K562 (cell line): Measurements from ENCODE around the gene GPRIN2. TPM values are rescaled to one million over a fixed set of nuclear protein-coding genes. Genes with fewer than 3 reads are reported as not detected.

ENCODE experiments used
- ATAC-seq: fragments of 200-7000 bp; cut with Tn5 transposase; 3 replicates; pipeline ENCODE4 v1.9.1; 2020; ENCODE audit warnings: moderate library complexity
- BruUV-seq: library from RNA; stranded (reverse); fragments of 400-500 nt; replicated peaks from 2 replicates; lab custom pipeline; 2021; lab: Mats Ljungman, UMichigan
- CTCF ChIA-PET: fragments of 300-600 bp; formaldehyde crosslinking; extraction: SDS; loops from one replicate; lab custom pipeline; 2021; ENCODE audit warnings: low intra/inter-chr PET ratio; lab: Yijun Ruan, JAX
- POLR2A ChIA-PET: fragments of 300-600, 350-650 bp; sonication (Branson Sonifier 250); formaldehyde crosslinking; extraction: SDS; loops from one replicate; lab custom pipeline; 2021; ENCODE audit warnings: antibody characterized with exemption, inconsistent platforms; lab: Yijun Ruan, JAX
- DNase-seq, 4 experiments: peaks; one replicate each; pipeline versions ENCODE4 v3.0.0 to v3.0.0-alpha.2; 2011 to 2018; ENCODE audit warnings: low spot score in 3 of 4, mixed read lengths in 3 of 4; ENCODE audit errors: extremely low read depth in 1 of 4
- FAIRE-seq: peaks from 2 replicates; lab custom pipeline; 2011; peaks lifted over from hg19 to GRCh38; lab: Jason Lieb, UNC
- H2AFZ ChIP-seq: 2 replicates; pipeline ENCODE4 v1.6.0; 2011; ENCODE audit warnings: low read depth, low read length, control low read depth, inconsistent platforms
- H3K27ac ChIP-seq: fragments of 200-600 bp; 3 replicates; pipeline ENCODE4 v1.8.0; 2011; ENCODE audit warnings: low read depth, mild to moderate bottlenecking, control low read depth, inconsistent platforms, low read length, moderate library complexity, mixed read lengths; ENCODE audit errors: extremely low read depth
- H3K27me3 ChIP-seq, 2 experiments: fragments of 300-600 bp in 1 of 2; 2 replicates in 1 of 2; 3 replicates in 1 of 2; pipeline versions ENCODE4 v1.6.0 to v1.8.0; 2011; ENCODE audit warnings: inconsistent platforms in 2 of 2, low read length in 2 of 2, mild to moderate bottlenecking in 1 of 2, mixed read lengths in 1 of 2, moderate library complexity in 1 of 2; ENCODE audit not compliant: control insufficient read depth in 2 of 2, insufficient read depth in 2 of 2
- H3K36me3 ChIP-seq: fragments of 300-600 bp; 3 replicates; pipeline ENCODE4 v1.8.0; 2011; ENCODE audit warnings: mild to moderate bottlenecking, low read length, inconsistent platforms; ENCODE audit not compliant: control insufficient read depth, insufficient read depth
- H3K4me1 ChIP-seq, 2 experiments: fragments of 200-600 bp in 1 of 2; replicated peaks in 1 of 2; 2 replicates in 1 of 2; 3 replicates in 1 of 2; pipeline versions ENCODE4 v1.5.1 to v1.8.0; 2011; ENCODE audit warnings: inconsistent platforms in 2 of 2, low read length in 2 of 2, mild to moderate bottlenecking in 1 of 2, mixed read lengths in 1 of 2, moderate library complexity in 1 of 2; ENCODE audit not compliant: control insufficient read depth in 2 of 2, insufficient read depth in 2 of 2
- H3K4me2 ChIP-seq: 2 replicates; pipeline ENCODE4 v1.6.1; 2011; ENCODE audit warnings: low read length, control low read depth, inconsistent platforms, mixed read lengths; ENCODE audit not compliant: insufficient read depth
- H3K4me3 ChIP-seq: fragments of 200-600 bp; sonication (generic), shearing (Covaris generic); 2 replicates; pipeline ENCODE4 v1.5.1; 2016; ENCODE audit warnings: control low read depth, inconsistent platforms
- H3K79me2 ChIP-seq: fragments of 200-600 bp; 3 replicates; pipeline ENCODE4 v1.8.0; 2011; ENCODE audit warnings: low read length, inconsistent platforms; ENCODE audit not compliant: control insufficient read depth, insufficient read depth
- H3K9ac ChIP-seq, 2 experiments: 2 replicates each; pipeline versions ENCODE4 v1.6.0 to v1.6.1; 2011; ENCODE audit warnings: low read depth in 2 of 2, low read length in 2 of 2, control low read depth in 1 of 2, inconsistent platforms in 1 of 2, mild to moderate bottlenecking in 1 of 2, mixed read lengths in 1 of 2; ENCODE audit not compliant: insufficient read depth in 1 of 2
- H3K9me1 ChIP-seq: one replicate; pipeline ENCODE4 v1.6.0; 2011; ENCODE audit warnings: inconsistent platforms, mild to moderate bottlenecking, low read length, moderate library complexity; ENCODE audit not compliant: control insufficient read depth, insufficient read depth
- H3K9me3 ChIP-seq: replicated peaks from 2 replicates; pipeline ENCODE4 v1.5.1; 2011; ENCODE audit warnings: low read depth, low read length, inconsistent platforms; ENCODE audit not compliant: control insufficient read depth, insufficient read depth
- H4K20me1 ChIP-seq: replicated peaks from 2 replicates; pipeline ENCODE4 v1.6.1; 2011; ENCODE audit warnings: low read length, inconsistent platforms, mixed read lengths; ENCODE audit not compliant: control insufficient read depth, insufficient read depth
- IRF2 ChIP-seq: sonication (generic); formaldehyde crosslinking; IDR thresholded peaks from 2 replicates; pipeline ENCODE4 v1.8.1; 2022; ENCODE audit warnings: mild to moderate bottlenecking, missing genetic modification reagents
- LCOR ChIP-seq: sonication (generic); formaldehyde crosslinking; IDR thresholded peaks from 2 replicates; pipeline ENCODE4 v1.8.0; 2022; ENCODE audit warnings: mild to moderate bottlenecking, missing genetic modification reagents
- WGBS: fragments of 100-300 bp; shearing (Covaris generic); methylation state at CpG from one replicate; pipeline ENCODE4 v1.1.6; 2016; ENCODE audit warnings: low coverage, mixed read lengths; ENCODE audit not compliant: insufficient coverage; ENCODE audit errors: missing lambda C conversion rate; 5-methylcytosine and 5-hydroxymethylcytosine counted together
- in situ Hi-C: fragments of 300-500 bp; cut with MboI; formaldehyde crosslinking; loops from 4 replicates; pipeline ENCODE4 v1.15.0; 2018; ENCODE audit warnings: inconsistent platforms, mixed read lengths
- intact Hi-C: fragments of 100-400 bp; cut with micrococcal nuclease; formaldehyde crosslinking; loops from 2 replicates; pipeline ENCODE4 v1.14.2; 2022
- polyA plus RNA-seq, 8 experiments: library from polyadenylated mRNA; depleted of rRNA in 4 of 8; stranded (reverse) in 5 of 8; unstranded in 3 of 8; fragments of >200 nt; fragmentation: Nextera tagmentation in 2 of 8; fragmentation: Illumina TruSeq in 1 of 8; extraction: Ambion mirVana in 2 of 8; extraction: Trizol in 1 of 8; gene quantifications; 2 replicates each; pipeline versions ENCODE4 v1.2.1 to v1.2.3, GENCODE V29; 2011 to 2014; ENCODE audit warnings: inconsistent platforms in 1 of 8, missing spikeins in 1 of 8
- total RNA-seq, 7 experiments: library from RNA; depleted of rRNA in 6 of 7; stranded (reverse); fragments of >200 nt in 6 of 7; fragmentation: Illumina TruSeq in 2 of 7; extraction: Trizol in 2 of 7; gene quantifications; 2 replicates each; pipeline versions ENCODE4 v1.2.1 to v1.2.3, GENCODE V29; 2011 to 2021; ENCODE audit warnings: low replicate concordance in 1 of 7
- TF ChIP-seq, protein P1 (sequence below): sonication (generic); formaldehyde crosslinking; IDR thresholded peaks from 2 replicates; pipeline ENCODE4 v1.5.0; 2020; ENCODE audit warnings: missing genetic modification reagents
- TF ChIP-seq, protein P2 (sequence below): fragments of 450-650 bp; formaldehyde crosslinking; IDR thresholded peaks from 2 replicates; pipeline ENCODE4 v1.4.0; 2020; ENCODE audit warnings: mild to moderate bottlenecking, mixed read lengths

The GPRIN2 gene
- total and polyA plus RNA-seq, 9 of the 15 experiments (the other 6 are each of a cell fraction or from before 2014, with no cell fraction given), result not detected

DNA sequence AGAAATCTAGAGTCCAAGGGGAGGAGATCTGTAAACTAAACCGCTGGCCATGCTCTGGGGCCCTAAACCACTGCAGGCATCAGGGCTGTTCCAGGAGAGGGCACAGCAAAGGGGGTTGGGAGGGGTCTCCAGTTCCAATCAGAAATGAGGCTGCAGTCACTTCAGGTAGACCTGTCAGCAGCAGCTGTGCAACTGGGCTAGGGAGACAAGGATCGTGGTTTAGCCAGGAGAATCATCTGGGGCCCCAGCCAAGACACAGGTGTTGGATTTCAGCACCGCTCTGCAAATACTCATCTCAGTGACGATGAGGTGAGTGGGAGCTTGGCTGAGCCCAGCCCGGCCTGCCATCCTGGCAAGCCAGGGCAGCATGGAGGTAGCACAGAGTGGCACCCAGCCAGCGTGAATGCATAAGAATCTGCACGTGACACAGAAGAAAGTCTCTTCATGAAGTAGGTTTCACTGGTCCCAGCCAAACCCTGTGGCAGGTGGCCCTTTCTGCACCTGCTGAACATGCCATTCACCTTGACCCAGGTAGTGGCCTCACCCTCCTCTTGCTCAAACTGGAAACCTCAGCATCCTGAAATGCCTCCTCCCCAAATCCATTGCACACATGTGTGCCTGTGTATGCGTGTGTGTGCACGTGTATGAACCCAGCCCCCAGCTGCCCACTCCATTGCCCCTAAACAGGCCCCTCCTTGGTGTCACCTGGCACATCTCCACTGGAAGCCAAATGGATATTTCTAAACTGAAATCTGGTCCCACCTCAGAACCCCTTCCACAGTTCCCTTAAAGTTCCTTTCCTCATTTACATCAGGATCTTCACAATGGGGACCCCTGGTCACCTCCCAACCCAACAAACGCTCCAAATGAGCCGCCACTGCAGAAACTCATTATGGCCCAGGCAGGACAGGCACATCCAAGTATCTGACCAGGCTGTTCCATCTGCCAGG is 9.6 kb downstream of the GPRIN2 start:
- FAIRE-seq (no peak), DNase-seq (no peak), ATAC-seq (no peak)
- intact Hi-C loops, result no loop called here
- no peak overlapping the region for H3K27ac ChIP-seq
- WGBS, result 1% methylated on average over 11 of the region's 11 CpGs
- no peak overlapping the region for H2AFZ ChIP-seq
- H3K9me1 ChIP-seq, result no peaks in the 10 kb centered on the region
- peaks cover 7 to 21% of the 10 kb centered on the region in 2 experiments; a peak in 4 of 5 replicates for H3K4me1 ChIP-seq
- no peak overlapping the region for H3K4me2 ChIP-seq
- no peak overlapping the region for H3K4me3 ChIP-seq
- POLR2A ChIA-PET, result interaction anchor here (0.6 to 1.0 kb wide), 2 partner anchors 8 to 12 kb away, joined by 3 to 6 read pairs; no protein-coding TSS in a partner anchor
- H3K27me3 ChIP-seq, result peaks cover 42 to 88% of the 10 kb centered on the region in 2 experiments; a peak in 4 of 5 replicates
- no peaks in the 10 kb centered on the region for H3K36me3 ChIP-seq
- in situ Hi-C loops, result no loop called here
- TF ChIP-seq LCOR (no peak), IRF2 (no peak)
- TF ChIP-seq, protein P1, sequence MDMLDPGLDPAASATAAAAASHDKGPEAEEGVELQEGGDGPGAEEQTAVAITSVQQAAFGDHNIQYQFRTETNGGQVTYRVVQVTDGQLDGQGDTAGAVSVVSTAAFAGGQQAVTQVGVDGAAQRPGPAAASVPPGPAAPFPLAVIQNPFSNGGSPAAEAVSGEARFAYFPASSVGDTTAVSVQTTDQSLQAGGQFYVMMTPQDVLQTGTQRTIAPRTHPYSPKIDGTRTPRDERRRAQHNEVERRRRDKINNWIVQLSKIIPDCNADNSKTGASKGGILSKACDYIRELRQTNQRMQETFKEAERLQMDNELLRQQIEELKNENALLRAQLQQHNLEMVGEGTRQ, result 0 out of 2 replicates have a peak, but pooled peaks have one; percentile 24
- TF ChIP-seq, protein P2, sequence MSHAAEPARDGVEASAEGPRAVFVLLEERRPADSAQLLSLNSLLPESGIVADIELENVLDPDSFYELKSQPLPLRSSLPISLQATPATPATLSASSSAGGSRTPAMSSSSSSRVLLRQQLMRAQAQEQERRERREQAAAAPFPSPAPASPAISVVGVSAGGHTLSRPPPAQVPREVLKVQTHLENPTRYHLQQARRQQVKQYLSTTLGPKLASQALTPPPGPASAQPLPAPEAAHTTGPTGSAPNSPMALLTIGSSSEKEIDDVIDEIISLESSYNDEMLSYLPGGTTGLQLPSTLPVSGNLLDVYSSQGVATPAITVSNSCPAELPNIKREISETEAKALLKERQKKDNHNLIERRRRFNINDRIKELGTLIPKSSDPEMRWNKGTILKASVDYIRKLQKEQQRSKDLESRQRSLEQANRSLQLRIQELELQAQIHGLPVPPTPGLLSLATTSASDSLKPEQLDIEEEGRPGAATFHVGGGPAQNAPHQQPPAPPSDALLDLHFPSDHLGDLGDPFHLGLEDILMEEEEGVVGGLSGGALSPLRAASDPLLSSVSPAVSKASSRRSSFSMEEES, result peak; percentile 34; the same call in 1 of the 2 replicates
- no peaks in the 10 kb centered on the region for H3K79me2 ChIP-seq
- BruUV-seq, result no TSS peak
- no peak overlapping the region for H3K9ac ChIP-seq
- no peaks in the 10 kb centered on the region for H3K9me3 ChIP-seq
- peaks cover 60% of the 10 kb centered on the region for H4K20me1 ChIP-seq
- CTCF ChIA-PET, result no interaction called here
